GM18511 (cell line): ENCODE measurements around the gene BCAP31.
"Not testable (repeated sequence)": the region's sequence is repeated elsewhere in the genome, so short reads cannot be mapped to it uniquely, and the experiment has no call there.

ENCODE experiments used
- ATAC-seq: cut with Tn5 transposase; IDR thresholded peaks from one replicate; pipeline ENCODE4 v1.9.1; 2021; ENCODE audit warnings: mild to moderate bottlenecking, moderate library complexity; ENCODE audit not compliant: unreplicated experiment

The BCAP31 gene

GRCh38 chrX:153763298-153763932 is 39.2 kb upstream of the BCAP31 start:
- ATAC-seq: no peak

- no peak for ATAC-seq
Observed at GRCh38 chrX:153762626-153763173, 38.5 kb upstream of the BCAP31 start.

DNA sequence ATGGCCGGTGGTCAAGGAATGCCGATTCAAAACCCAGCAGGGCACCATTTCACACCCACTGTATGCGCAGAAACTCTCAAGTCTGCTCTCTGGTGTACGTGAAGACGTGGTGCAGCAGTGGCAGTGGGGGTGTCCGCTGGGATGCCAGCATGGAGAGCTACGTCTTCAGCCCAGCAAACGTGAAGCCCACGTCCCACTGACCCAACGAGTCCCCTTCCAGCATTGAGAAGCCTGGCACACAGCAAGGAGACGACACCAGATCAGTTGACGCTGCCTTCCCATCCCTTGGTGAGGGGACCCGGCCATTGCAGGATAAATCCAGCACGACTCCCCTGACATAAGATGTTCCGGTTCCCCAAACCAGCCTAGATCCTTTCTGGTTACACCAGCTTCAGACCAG is 37.7 kb upstream of the BCAP31 start:
- no peak for ATAC-seq

GRCh38 chrX:153755136-153755535 is 30.9 kb upstream of the BCAP31 start:
- ATAC-seq: no peak

DNA sequence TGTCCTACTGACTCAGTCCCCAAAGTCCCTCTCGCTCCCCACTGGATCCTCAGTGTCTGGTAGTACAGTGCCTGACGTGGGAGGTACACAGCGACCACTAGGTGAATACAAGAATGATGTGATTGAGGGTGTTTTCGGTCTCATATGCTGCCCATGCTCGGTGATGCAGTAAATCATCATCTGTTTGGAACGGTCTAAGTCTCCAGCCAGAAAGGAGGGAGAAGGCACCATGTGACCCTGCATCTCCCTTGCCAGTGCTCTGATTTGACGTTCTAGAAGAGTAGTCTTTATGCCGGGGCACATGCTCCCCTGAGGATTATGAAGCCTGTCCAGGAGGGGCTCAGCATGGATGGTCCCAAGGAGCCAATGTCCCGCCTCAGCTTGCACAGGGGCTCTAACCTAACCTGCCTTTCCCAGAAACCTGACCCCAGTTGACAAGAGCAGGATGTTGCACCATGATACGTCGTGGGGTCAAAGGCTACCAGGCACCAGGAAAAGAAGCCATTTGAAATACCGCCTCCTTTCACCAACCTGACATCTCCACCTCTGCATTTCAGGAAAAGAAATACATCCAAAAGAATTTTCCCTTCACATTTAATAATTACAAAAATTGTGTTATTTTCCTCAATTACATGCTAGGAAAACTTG is 26.1 kb upstream of the BCAP31 start:
- ATAC-seq: no peak

DNA sequence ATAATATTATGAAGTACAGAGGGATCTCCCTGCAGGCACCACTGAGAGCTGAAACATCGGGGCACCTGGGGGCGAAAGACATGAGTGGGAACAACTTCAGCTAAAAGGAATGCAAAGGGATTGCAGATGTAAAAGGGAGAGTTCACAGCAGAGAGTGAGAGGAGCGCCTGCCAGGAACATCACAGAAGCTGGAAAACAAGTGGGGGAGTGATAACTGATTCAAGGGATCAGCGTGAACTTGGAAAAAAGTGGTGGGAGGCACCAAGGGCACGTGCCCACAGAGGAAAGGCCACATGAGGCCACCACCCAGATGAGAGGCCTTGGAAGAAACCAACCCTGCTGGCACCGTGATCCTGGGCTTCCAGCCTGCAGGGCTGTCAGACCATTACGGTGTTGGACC is 24.8 kb upstream of the BCAP31 start:
- ATAC-seq: not testable (repeated sequence)

GRCh38 chrX:153746991-153747390 is 22.8 kb upstream of the BCAP31 start:
- not testable (repeated sequence) for ATAC-seq

DNA sequence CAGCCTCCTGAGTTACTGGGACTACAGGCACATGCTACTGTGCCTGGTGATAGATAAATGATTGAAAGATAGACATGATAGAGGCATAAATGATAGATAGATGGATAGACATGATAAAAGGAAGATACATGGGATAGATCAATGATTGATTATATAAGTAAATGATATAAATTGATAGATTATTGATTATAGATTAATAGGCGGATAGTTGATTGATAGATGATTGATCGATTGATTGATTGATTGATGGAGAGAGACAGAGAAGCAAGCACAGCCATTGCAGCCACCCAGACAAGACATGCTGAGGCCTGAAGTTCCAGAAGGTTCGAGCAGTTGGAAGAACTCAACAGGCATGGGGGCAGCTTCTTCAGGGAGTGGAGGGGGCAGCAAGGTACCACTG is 22.2 kb upstream of the BCAP31 start:
- ATAC-seq: no peak

- ATAC-seq: not testable (repeated sequence)
Observed at GRCh38 chrX:153745067-153745433, 20.9 kb upstream of the BCAP31 start.

DNA sequence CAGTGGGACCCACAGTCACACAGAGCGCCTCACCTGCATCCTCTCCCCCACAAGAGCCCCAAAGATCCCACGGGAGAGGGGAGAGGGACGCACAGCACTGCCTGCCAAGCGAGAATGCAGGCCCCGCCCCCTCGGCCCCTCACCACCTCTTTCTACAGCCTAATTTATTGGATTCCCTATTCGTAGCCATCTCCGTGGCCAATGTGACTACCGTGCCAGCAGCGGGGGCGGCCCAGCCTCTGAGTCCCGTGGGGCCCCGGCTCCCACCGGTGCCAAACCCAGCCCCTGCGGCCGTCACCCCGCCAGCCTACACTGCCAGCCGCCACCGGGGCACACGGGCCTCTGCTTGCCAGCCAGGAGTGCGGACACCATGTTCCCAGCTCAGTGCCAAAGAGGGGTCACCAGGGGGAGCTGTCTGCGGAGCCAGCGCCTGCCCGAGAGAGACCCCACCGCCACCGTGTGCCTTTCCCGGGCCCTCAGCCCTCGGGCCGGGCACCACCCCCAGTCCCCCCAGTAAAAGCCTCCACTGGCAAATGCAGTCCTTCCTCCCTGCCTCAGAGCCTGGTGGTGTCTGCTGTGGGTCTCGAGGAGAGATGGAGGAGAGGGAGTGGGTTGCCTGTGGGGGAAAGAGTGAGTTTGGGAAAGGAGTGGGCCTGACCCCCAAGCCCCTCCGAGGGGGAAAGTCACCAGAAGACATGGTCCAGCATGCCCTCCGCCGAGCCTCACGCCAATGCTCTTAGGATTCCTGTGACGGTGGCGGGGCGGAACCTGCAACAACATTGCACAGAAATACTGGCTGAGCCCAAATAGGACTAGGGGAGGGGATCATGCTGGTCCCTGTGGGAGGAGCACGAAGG is 20.3 kb upstream of the BCAP31 start:
- no peak for ATAC-seq

GRCh38 chrX:153743468-153744209 is 19.5 kb upstream of the BCAP31 start:
- ATAC-seq: not testable (repeated sequence)

GRCh38 chrX:153742796-153743467 is 18.7 kb upstream of the BCAP31 start:
- not testable (repeated sequence) for ATAC-seq

GRCh38 chrX:153742111-153742510 is 17.9 kb upstream of the BCAP31 start:
- not testable (repeated sequence) for ATAC-seq

DNA sequence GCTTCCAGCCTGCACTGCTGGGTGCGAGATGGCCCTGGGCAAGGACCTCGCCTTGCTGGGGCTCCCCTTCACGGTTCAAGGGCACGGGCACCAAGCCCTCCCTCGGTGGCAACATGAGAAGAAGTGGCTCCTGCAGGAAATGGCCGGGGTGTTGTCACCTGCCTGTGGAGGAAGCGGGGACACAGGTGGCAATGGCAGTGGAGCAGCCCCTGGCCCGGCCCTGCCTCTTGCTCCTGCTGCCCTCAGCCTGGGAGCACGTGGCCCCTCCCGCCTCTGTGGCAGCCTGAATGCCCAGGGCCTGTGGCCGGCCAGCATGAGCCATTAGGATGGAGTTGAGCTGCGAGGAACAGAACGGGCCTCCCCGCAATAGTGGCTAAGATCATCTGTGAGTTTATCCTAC is 17.3 kb upstream of the BCAP31 start:
- ATAC-seq: no peak

DNA sequence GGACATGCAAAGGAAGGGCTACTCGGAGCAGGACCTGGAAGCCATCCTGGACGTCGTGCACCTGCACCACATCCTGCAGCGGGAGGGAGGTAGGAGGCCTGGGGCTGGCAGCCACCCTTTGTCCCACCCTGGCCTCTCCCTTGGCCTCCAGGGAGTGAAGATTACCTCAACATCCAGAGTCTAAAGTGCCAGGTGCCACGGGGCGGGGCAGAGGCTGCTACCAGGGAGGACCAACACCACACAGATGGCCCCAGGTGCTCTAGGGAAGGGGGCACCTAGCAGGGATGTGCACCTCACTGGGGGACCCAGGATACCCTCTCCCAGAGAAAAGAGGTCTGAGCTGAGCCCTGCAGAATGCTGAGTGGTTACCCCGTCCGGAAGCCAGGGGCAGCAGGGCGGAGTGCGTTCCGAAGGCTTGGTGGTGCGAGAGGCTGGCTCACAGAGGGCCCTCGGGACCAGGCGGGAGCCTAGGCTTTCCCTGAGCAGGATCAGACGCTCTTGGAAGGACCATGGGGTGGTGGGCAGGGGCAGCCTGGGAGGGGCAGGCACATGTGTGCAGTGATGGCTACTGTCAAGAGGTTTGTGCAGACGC is 16.5 kb upstream of the BCAP31 start:
- ATAC-seq: no peak

- ATAC-seq: no peak
Observed at GRCh38 chrX:153739754-153740486, 15.7 kb upstream of the BCAP31 start.

GRCh38 chrX:153738056-153738605 is 13.9 kb upstream of the BCAP31 start:
- no peak for ATAC-seq

DNA sequence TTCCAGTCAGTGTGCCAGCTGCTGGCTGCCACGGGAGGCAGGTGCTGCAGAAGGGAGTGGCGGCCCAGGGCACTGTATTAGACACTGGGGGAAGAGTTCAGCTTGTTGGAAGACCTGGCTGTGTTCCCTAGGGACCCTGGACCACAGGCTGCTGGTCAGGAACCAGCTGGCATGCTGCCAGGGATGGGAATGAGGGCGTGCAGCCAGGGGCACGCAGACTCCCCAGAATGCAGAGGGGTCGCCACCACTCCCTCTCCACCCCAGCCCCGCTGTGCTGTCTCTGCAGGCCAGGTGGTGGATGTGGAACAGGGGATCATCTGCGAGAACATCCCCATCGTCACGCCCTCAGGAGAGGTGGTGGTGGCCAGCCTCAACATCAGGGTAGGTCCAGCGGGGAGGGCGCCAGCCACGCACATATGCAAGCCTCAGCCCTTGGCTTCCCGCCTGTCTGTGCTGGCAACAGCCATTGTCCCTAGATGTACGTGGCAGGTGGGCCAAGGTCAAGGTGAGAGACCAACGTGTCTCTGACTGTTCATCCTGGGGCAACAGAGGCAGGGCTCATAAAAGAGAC is 12.8 kb upstream of the BCAP31 start:
- ATAC-seq: no peak
